GM23338 (cell line): ENCODE measurements around the gene FBXL17. TPM values are rescaled to one million over a fixed set of nuclear protein-coding genes. Genes with fewer than 3 reads are reported as not detected.

Experiments
- ATAC-seq: fragments of 200-7000 bp; cut with Tn5 transposase; 3 replicates; pipeline ENCODE4 v1.9.1; 2020
- DNase-seq: peaks from one replicate; pipeline ENCODE4 v3.0.0-alpha.2; 2015; ENCODE audit warnings: low spot score
- H2AFZ ChIP-seq: fragments of 200-600 bp; sonication (generic); 2 replicates; pipeline ENCODE4 v1.8.0; 2016; ENCODE audit warnings: antibody characterized with exemption, mild to moderate bottlenecking, moderate library complexity
- H3F3A ChIP-seq: fragments of 200-600 bp; sonication (generic); replicated peaks from 2 replicates; pipeline ENCODE4 v1.8.0; 2017; ENCODE audit warnings: antibody characterized with exemption, mixed run types, low read depth
- H3K27ac ChIP-seq: fragments of 200-600 bp; sonication (generic); 2 replicates; pipeline ENCODE4 v1.6.1; 2016; ENCODE audit warnings: low read depth
- H3K27me3 ChIP-seq: fragments of 200-600 bp; sonication (generic); 2 replicates; pipeline ENCODE4 v1.8.0; 2016; ENCODE audit warnings: mild to moderate bottlenecking, mixed run types, moderate library complexity; ENCODE audit not compliant: insufficient read depth
- H3K36me3 ChIP-seq: fragments of 200-600 bp; sonication (generic); 2 replicates; pipeline ENCODE4 v1.8.0; 2016; ENCODE audit warnings: mild to moderate bottlenecking; ENCODE audit not compliant: insufficient read depth
- H3K4me1 ChIP-seq: fragments of 200-600 bp; sonication (generic); 2 replicates; pipeline ENCODE4 v1.8.0; 2016; ENCODE audit warnings: mild to moderate bottlenecking, moderate library complexity; ENCODE audit not compliant: insufficient read depth
- H3K4me2 ChIP-seq: fragments of 200-600 bp; sonication (generic); 2 replicates; pipeline ENCODE4 v1.7.1; 2017; ENCODE audit warnings: mixed run types
- H3K4me3 ChIP-seq: fragments of 200-600 bp; sonication (generic); 2 replicates; pipeline ENCODE4 v1.6.1; 2016; ENCODE audit warnings: mixed run types
- H3K79me2 ChIP-seq: fragments of 200-600 bp; sonication (generic); replicated peaks from 2 replicates; pipeline ENCODE4 v1.8.0; 2017; ENCODE audit warnings: mild to moderate bottlenecking; ENCODE audit not compliant: insufficient read depth
- H3K9me2 ChIP-seq: fragments of 200-600 bp; sonication (generic); 2 replicates; pipeline ENCODE4 v1.8.0; 2017; ENCODE audit not compliant: insufficient read depth
- H4K20me1 ChIP-seq: fragments of 200-600 bp; sonication (generic); replicated peaks from 2 replicates; pipeline ENCODE4 v1.8.0; 2017; ENCODE audit warnings: mild to moderate bottlenecking; ENCODE audit not compliant: insufficient read depth
- H3K27ac Mint-ChIP-seq: 2 replicates; pipeline ENCODE4 v1.8.0; 2020; ENCODE audit warnings: inconsistent platforms, mild to moderate bottlenecking, moderate library complexity, mixed read lengths
- H3K27me3 Mint-ChIP-seq: 3 replicates; pipeline ENCODE4 v1.8.0; 2022; ENCODE audit warnings: low read depth, mild to moderate bottlenecking, moderate library complexity, mixed read lengths, inconsistent platforms; ENCODE audit not compliant: insufficient read depth, poor library complexity
- H3K36me3 Mint-ChIP-seq: 3 replicates; pipeline ENCODE4 v1.8.0; 2021; ENCODE audit warnings: low read depth, mild to moderate bottlenecking, inconsistent platforms, moderate library complexity, mixed read lengths
- H3K4me1 Mint-ChIP-seq: 3 replicates; pipeline ENCODE4 v1.8.0; 2020; ENCODE audit warnings: mild to moderate bottlenecking, inconsistent platforms, mixed read lengths
- H3K4me3 Mint-ChIP-seq: 3 replicates; pipeline ENCODE4 v1.8.0; 2021; ENCODE audit warnings: moderate library complexity, mild to moderate bottlenecking, inconsistent platforms, mixed read lengths
- H3K9me3 Mint-ChIP-seq: 3 replicates; pipeline ENCODE4 v1.8.0; 2020; ENCODE audit warnings: moderate library complexity, mild to moderate bottlenecking, inconsistent platforms, mixed read lengths
- CREB1 ChIP-seq: fragments of 250-450 bp; sonication (Bioruptor Pico); IDR thresholded peaks from 2 replicates; pipeline ENCODE4 v1.5.0; 2020; ENCODE audit warnings: low read depth, mild to moderate bottlenecking, moderate library complexity
- EZH2 ChIP-seq: fragments of 200-600 bp; sonication (generic); IDR thresholded peaks from one replicate; pipeline ENCODE4 v1.8.0; 2017; ENCODE audit warnings: antibody characterized with exemption, mild to moderate bottlenecking, low read depth; ENCODE audit not compliant: unreplicated experiment
- REST ChIP-seq: IDR thresholded peaks from one replicate; pipeline ENCODE4 v1.6.1; 2018; ENCODE audit warnings: antibody characterized with exemption; ENCODE audit not compliant: unreplicated experiment
- STAT1 ChIP-seq: IDR thresholded peaks from one replicate; pipeline ENCODE4 v1.6.1; 2016; ENCODE audit warnings: antibody characterized with exemption; ENCODE audit not compliant: unreplicated experiment
- ZNF114 ChIP-seq: fragments of 250-450 bp; sonication (Bioruptor Pico); IDR thresholded peaks from 2 replicates; pipeline ENCODE4 v1.5.0; 2020; ENCODE audit warnings: mild to moderate bottlenecking, moderate library complexity
- ZNF331 ChIP-seq: fragments of 250-450 bp; sonication (Bioruptor Pico); IDR thresholded peaks from 2 replicates; pipeline ENCODE4 v1.5.0; 2020; ENCODE audit warnings: low read depth, mild to moderate bottlenecking, moderate library complexity
- ZNF462 ChIP-seq: fragments of 250-450 bp; sonication (Bioruptor Pico); IDR thresholded peaks from 2 replicates; pipeline ENCODE4 v1.5.0; 2020; ENCODE audit warnings: mild to moderate bottlenecking, moderate library complexity
- polyA plus RNA-seq: library from polyadenylated mRNA; unstranded; fragments of >200 nt; fragmentation: Nextera tagmentation; extraction: Ambion mirVana; gene quantifications from 2 replicates; pipeline ENCODE4 v1.2.1, GENCODE V29; 2016
- total RNA-seq: library from RNA; depleted of rRNA; stranded (reverse); fragments of >200 nt; shearing (Covaris generic); gene quantifications from 2 replicates; pipeline ENCODE4 v1.2.3, GENCODE V29; 2014

Gene FBXL17
- total and polyA plus RNA-seq, 2 experiments from 2014 or later: 2.0 to 2.7 TPM

- Histone ChIP-seq H3K4me2 (no peak overlapping the region), H3K4me1 (no peaks in the 10 kb centered on the region), H3K79me2 (peaks cover 27% of the 10 kb centered on the region), H4K20me1 (no peaks in the 10 kb centered on the region), H3K27ac (no peak overlapping the region), H3K9me2 (no peaks in the 10 kb centered on the region), H3K36me3 (no peaks in the 10 kb centered on the region; the same call in 1 of the 2 replicates), H3K4me3 (no peak overlapping the region), H3K27me3 (no peaks in the 10 kb centered on the region), H2AFZ (no peak overlapping the region), H3F3A (no peaks in the 10 kb centered on the region)
- peak; percentile 8 for DNase-seq
- Mint-ChIP-seq H3K27me3 (no peaks in the 10 kb centered on the region), H3K9me3 (peaks cover 42% of the 10 kb centered on the region), H3K27ac (no peak overlapping the region), H3K4me3 (no peak overlapping the region), H3K4me1 (0 out of 3 replicates have a peak, but pooled peaks cover 3% of the 10 kb centered on the region), H3K36me3 (peaks cover 36% of the 10 kb centered on the region)
- ATAC-seq: no peak
- no peak for TF ChIP-seq ZNF462 (CRISPR knock-in tag)
- TF ChIP-seq EZH2: no peak
- TF ChIP-seq CREB1 (CRISPR knock-in tag): no peak
- TF ChIP-seq ZNF331: no peak
- TF ChIP-seq REST: no peak
- no peak for TF ChIP-seq STAT1
- TF ChIP-seq ZNF114 (CRISPR knock-in tag): no peak
These were observed 9.5 kb downstream of the FBXL17 start for GRCh38 chr5:108372369-108372768.
